Measurements from ENCODE around the gene SLC22A7.

Gene SLC22A7

DNA sequence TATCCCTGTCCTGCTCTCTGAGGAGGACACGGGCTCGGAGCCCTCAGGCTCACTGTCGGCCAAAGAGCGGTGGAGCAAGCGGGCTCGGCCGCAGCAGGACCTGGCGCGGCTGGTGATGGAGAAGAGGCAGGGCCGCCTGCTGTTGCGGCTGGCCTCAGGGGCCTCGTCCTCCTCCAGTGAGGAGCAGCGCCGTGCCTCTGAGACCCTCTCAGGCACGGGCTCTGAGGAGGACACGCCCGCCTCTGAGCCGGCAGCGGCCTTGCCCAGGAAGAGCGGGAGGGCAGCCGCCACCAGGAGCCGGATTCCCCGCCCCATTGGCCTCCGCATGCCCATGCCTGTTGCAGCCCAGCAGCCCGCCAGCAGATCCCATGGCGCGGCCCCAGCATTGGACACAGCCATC is 14.2 kb upstream of the SLC22A7 start:
- Histone ChIP-seq H3K9ac (ENCODE audit: low read depth, low read length, poor library complexity, severe bottlenecking) (no peak overlapping the region), H3K4me2 (ENCODE audit: low read depth, low read length, poor library complexity, severe bottlenecking) (no peak overlapping the region), H4K20me1 (ENCODE audit: insufficient read depth, low read length, poor library complexity, severe bottlenecking) (no peaks in the 10 kb centered on the region), H3K79me2 (ENCODE audit: insufficient read depth, low read length) (no peaks in the 10 kb centered on the region), H3K4me1 (ENCODE audit: insufficient read depth, low read length, poor library complexity, severe bottlenecking) (no peaks in the 10 kb centered on the region), H3F3A (ENCODE audit: low read depth) (no peaks in the 10 kb centered on the region), H3K9me3 (ENCODE audit: insufficient read depth, low read depth, low read length) (no peaks in the 10 kb centered on the region), H3K36me3 (ENCODE audit: insufficient read depth, low read length) (no peaks in the 10 kb centered on the region), H3K27me3 (ENCODE audit: insufficient read depth, low read length, poor library complexity, severe bottlenecking) (no peaks in the 10 kb centered on the region), H3K9me2 (replicated peaks; ENCODE audit: low read depth, low read length) (no peaks in the 10 kb centered on the region), H3K4me3 (ENCODE audit: low read length, poor library complexity, severe bottlenecking) (no peak overlapping the region), H2AFZ (ENCODE audit: low read length) (no peak overlapping the region)
- TF ChIP-seq, protein P1, sequence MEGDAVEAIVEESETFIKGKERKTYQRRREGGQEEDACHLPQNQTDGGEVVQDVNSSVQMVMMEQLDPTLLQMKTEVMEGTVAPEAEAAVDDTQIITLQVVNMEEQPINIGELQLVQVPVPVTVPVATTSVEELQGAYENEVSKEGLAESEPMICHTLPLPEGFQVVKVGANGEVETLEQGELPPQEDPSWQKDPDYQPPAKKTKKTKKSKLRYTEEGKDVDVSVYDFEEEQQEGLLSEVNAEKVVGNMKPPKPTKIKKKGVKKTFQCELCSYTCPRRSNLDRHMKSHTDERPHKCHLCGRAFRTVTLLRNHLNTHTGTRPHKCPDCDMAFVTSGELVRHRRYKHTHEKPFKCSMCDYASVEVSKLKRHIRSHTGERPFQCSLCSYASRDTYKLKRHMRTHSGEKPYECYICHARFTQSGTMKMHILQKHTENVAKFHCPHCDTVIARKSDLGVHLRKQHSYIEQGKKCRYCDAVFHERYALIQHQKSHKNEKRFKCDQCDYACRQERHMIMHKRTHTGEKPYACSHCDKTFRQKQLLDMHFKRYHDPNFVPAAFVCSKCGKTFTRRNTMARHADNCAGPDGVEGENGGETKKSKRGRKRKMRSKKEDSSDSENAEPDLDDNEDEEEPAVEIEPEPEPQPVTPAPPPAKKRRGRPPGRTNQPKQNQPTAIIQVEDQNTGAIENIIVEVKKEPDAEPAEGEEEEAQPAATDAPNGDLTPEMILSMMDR (conservative IDR thresholded peaks at IDR 0.05; ENCODE audit: low read length), result no peak
- no peak for TF ChIP-seq EZH2phosphoT487 (IDR thresholded peaks at IDR 0.05; ENCODE audit: borderline replicate concordance)

GRCh38 chr6:43284991-43285781 is 12.9 kb upstream of the SLC22A7 start:
- Histone ChIP-seq H3K4me2 (ENCODE audit: low read depth, low read length, poor library complexity, severe bottlenecking) (no peak overlapping the region), H4K20me1 (ENCODE audit: insufficient read depth, low read length, poor library complexity, severe bottlenecking) (no peaks in the 10 kb centered on the region), H3K9ac (ENCODE audit: low read depth, low read length, poor library complexity, severe bottlenecking) (no peak overlapping the region), H3K36me3 (ENCODE audit: insufficient read depth, low read length) (no peaks in the 10 kb centered on the region), H3K27me3 (ENCODE audit: insufficient read depth, low read length, poor library complexity, severe bottlenecking) (no peaks in the 10 kb centered on the region), H2AFZ (ENCODE audit: low read length) (no peak overlapping the region), H3F3A (ENCODE audit: low read depth) (no peaks in the 10 kb centered on the region), H3K4me1 (ENCODE audit: insufficient read depth, low read length, poor library complexity, severe bottlenecking) (no peaks in the 10 kb centered on the region), H3K4me3 (ENCODE audit: low read length, poor library complexity, severe bottlenecking) (no peak overlapping the region), H3K9me2 (replicated peaks; ENCODE audit: low read depth, low read length) (no peaks in the 10 kb centered on the region), H3K9me3 (ENCODE audit: insufficient read depth, low read depth, low read length) (no peaks in the 10 kb centered on the region), H3K79me2 (ENCODE audit: insufficient read depth, low read length) (no peaks in the 10 kb centered on the region)
- TF ChIP-seq, protein P1 (conservative IDR thresholded peaks at IDR 0.05; ENCODE audit: low read length), result no peak
- TF ChIP-seq EZH2phosphoT487 (IDR thresholded peaks at IDR 0.05; ENCODE audit: borderline replicate concordance), result no peak

DNA sequence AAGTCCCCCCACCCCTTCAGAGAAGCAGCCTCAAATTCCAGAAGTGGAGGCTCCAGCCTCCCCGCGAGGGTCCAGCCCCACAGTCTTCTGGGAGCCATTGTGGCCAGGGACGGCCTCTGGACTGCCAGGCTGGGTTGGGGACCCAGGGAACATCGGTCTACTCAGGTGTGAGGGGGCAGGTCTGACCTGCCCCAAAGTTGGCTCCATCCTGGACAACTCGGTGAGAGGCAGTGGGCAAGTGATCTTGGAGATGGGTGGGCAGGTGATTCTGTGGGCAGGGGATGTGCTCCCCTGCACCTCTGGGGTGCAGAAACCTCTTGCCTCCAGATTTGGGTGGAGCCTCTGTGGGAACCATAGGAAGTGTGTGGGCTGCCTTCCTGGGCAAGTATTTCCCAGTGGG is 12.2 kb upstream of the SLC22A7 start:
- H2AFZ ChIP-seq (ENCODE audit: low read length), result no peak overlapping the region
- no peak overlapping the region for H3K4me2 ChIP-seq (ENCODE audit: low read depth, low read length, poor library complexity, severe bottlenecking)
- H3K4me1 ChIP-seq (ENCODE audit: insufficient read depth, low read length, poor library complexity, severe bottlenecking), result no peaks in the 10 kb centered on the region

More for the DNA sequence above, 12.2 kb upstream of the SLC22A7 start:
- no peaks in the 10 kb centered on the region for H3K9me3 ChIP-seq (ENCODE audit: insufficient read depth, low read depth, low read length)
- no peaks in the 10 kb centered on the region for H3F3A ChIP-seq (ENCODE audit: low read depth)
- H3K79me2 ChIP-seq (ENCODE audit: insufficient read depth, low read length), result no peaks in the 10 kb centered on the region
- no peaks in the 10 kb centered on the region for H3K27me3 ChIP-seq (ENCODE audit: insufficient read depth, low read length, poor library complexity, severe bottlenecking)
- no peaks in the 10 kb centered on the region for H3K36me3 ChIP-seq (ENCODE audit: insufficient read depth, low read length)
- no peaks in the 10 kb centered on the region for H3K9me2 ChIP-seq (replicated peaks; ENCODE audit: low read depth, low read length)
- H4K20me1 ChIP-seq (ENCODE audit: insufficient read depth, low read length, poor library complexity, severe bottlenecking), result no peaks in the 10 kb centered on the region
- no peak overlapping the region for H3K9ac ChIP-seq (ENCODE audit: low read depth, low read length, poor library complexity, severe bottlenecking)
- no peak overlapping the region for H3K4me3 ChIP-seq (ENCODE audit: low read length, poor library complexity, severe bottlenecking)
- TF ChIP-seq, protein P1 (conservative IDR thresholded peaks at IDR 0.05; ENCODE audit: low read length), result no peak
- TF ChIP-seq EZH2phosphoT487 (IDR thresholded peaks at IDR 0.05; ENCODE audit: borderline replicate concordance), result no peak
